Caco-2 (cell line): ENCODE data around the gene TANC2. TPM values are rescaled to one million over a fixed set of nuclear protein-coding genes. Genes with fewer than 3 reads are reported as not detected.

Source experiments
- BruUV-seq: library from RNA; stranded (reverse); fragments of 400-500 nt; replicated peaks from 2 replicates; lab custom pipeline; 2021; lab: Mats Ljungman, UMichigan
- CTCF ChIA-PET: fragments of 300-600 bp; sonication (Branson Sonifier 250); formaldehyde crosslinking; loops from one replicate; lab custom pipeline; 2022; ENCODE audit warnings: antibody characterized with exemption; lab: Charles Lee
- POLR2A ChIA-PET: fragments of 300-600 bp; sonication (Branson Sonifier 250); formaldehyde crosslinking; loops from one replicate; lab custom pipeline; 2022; ENCODE audit warnings: antibody characterized with exemption; lab: Charles Lee
- DNase-seq, 2 experiments: peaks; one replicate each; pipeline versions ENCODE4 v3.0.0 to v3.0.0-alpha.2; 2020 to 2022
- H3K27me3 ChIP-seq: replicated peaks from 2 replicates; pipeline ENCODE4 v1.6.0; 2011; ENCODE audit warnings: low read length; ENCODE audit not compliant: control insufficient read depth, insufficient read depth
- H3K36me3 ChIP-seq: 2 replicates; pipeline ENCODE4 v1.5.1; 2011; ENCODE audit warnings: low read length; ENCODE audit not compliant: control insufficient read depth, insufficient read depth
- H3K4me1 ChIP-seq: fragments of 250-450 bp; sonication (Bioruptor Pico); 2 replicates; pipeline ENCODE4 v1.5.1; 2020; ENCODE audit warnings: mild to moderate bottlenecking
- H3K4me3 ChIP-seq: 2 replicates; pipeline ENCODE4 v1.5.1; 2011; ENCODE audit warnings: low read depth, mild to moderate bottlenecking, control low read depth, low read length
- H3K9me3 ChIP-seq: fragments of 250-450 bp; sonication (Bioruptor Pico); 2 replicates; pipeline ENCODE4 v1.5.1; 2020; ENCODE audit warnings: mild to moderate bottlenecking, moderate library complexity
- H3K27ac Mint-ChIP-seq: one replicate; pipeline ENCODE4 v1.8.0; 2022; ENCODE audit warnings: mixed read lengths; ENCODE audit not compliant: unreplicated experiment
- H3K27me3 Mint-ChIP-seq: one replicate; pipeline ENCODE4 v1.8.0; 2022; ENCODE audit warnings: mixed read lengths; ENCODE audit not compliant: insufficient read depth, unreplicated experiment
- H3K36me3 Mint-ChIP-seq: one replicate; pipeline ENCODE4 v1.8.0; 2022; ENCODE audit warnings: mild to moderate bottlenecking, mixed read lengths; ENCODE audit not compliant: insufficient read depth, unreplicated experiment
- H3K4me1 Mint-ChIP-seq: one replicate; pipeline ENCODE4 v1.8.0; 2022; ENCODE audit warnings: low read depth, mixed read lengths; ENCODE audit not compliant: unreplicated experiment
- H3K4me3 Mint-ChIP-seq: one replicate; pipeline ENCODE4 v1.8.0; 2022; ENCODE audit warnings: mild to moderate bottlenecking, moderate library complexity, mixed read lengths; ENCODE audit not compliant: unreplicated experiment
- H3K9me3 Mint-ChIP-seq: one replicate; pipeline ENCODE4 v1.8.0; 2022; ENCODE audit warnings: mixed read lengths; ENCODE audit not compliant: unreplicated experiment
- CTCF ChIP-seq, 2 experiments: fragments of 200-600 bp in 1 of 2; IDR thresholded peaks; 1 replicate in 1 of 2; 2 replicates in 1 of 2; pipeline versions ENCODE4 v1.5.1 to v1.8.0; 2011 to 2022; ENCODE audit warnings: antibody characterized with exemption in 1 of 2, control low read depth in 1 of 2, inconsistent platforms in 1 of 2, low read depth in 1 of 2, low read length in 1 of 2, mild to moderate bottlenecking in 1 of 2, moderate library complexity in 1 of 2; ENCODE audit not compliant: insufficient read depth in 1 of 2, severe bottlenecking in 1 of 2, unreplicated experiment in 1 of 2
- intact Hi-C: fragments of 100-400 bp; cut with micrococcal nuclease; formaldehyde crosslinking; loops from one replicate; pipeline ENCODE4 v1.10.0; 2022; ENCODE audit not compliant: unreplicated experiment
- total RNA-seq: library from RNA; stranded (reverse); gene quantifications from 2 replicates; pipeline ENCODE4 v1.2.3, GENCODE V29; 2022

TANC2 gene
- total RNA-seq, 1 experiment from 2014 or later = 1.9 TPM

- no peak overlapping the region for H3K4me3 Mint-ChIP-seq
- intact Hi-C loops = no loop called here
- no peaks in the 10 kb centered on the region for H3K4me1 Mint-ChIP-seq
- peaks cover 13% of the 10 kb centered on the region for H3K9me3 Mint-ChIP-seq
- H3K36me3 Mint-ChIP-seq = no peaks in the 10 kb centered on the region
- peaks cover 20% of the 10 kb centered on the region for H3K9me3 ChIP-seq
- H3K27ac Mint-ChIP-seq = no peak overlapping the region
- no peaks in the 10 kb centered on the region for H3K27me3 ChIP-seq
- no peak for TF ChIP-seq CTCF (IDR thresholded peaks at IDR 0.05; ENCODE audit: insufficient read depth in 1 of 2, low read depth in 1 of 2, low read length in 1 of 2, severe bottlenecking in 1 of 2, unreplicated experiment in 1 of 2)
- ChIA-PET POLR2A (no interaction called here), CTCF (interaction anchor here (0.5 kb wide), 1 partner anchor 1494 kb away, joined by 3 read pairs; no protein-coding TSS in a partner anchor)
- no peak overlapping the region for H3K4me3 ChIP-seq
- BruUV-seq = no TSS peak
- DNase-seq = no peak
- peaks cover 7% of the 10 kb centered on the region for H3K27me3 Mint-ChIP-seq
- H3K4me1 ChIP-seq = no peaks in the 10 kb centered on the region
- H3K36me3 ChIP-seq = no peaks in the 10 kb centered on the region
Measured at GRCh38 chr17:62980842-62981241, 14.8 kb downstream of the TANC2 start.

- H3K4me3 Mint-ChIP-seq = no peak overlapping the region
- H3K36me3 ChIP-seq = no peaks in the 10 kb centered on the region
- H3K4me1 Mint-ChIP-seq = no peaks in the 10 kb centered on the region
- intact Hi-C loops = no loop called here
- ChIA-PET POLR2A (no interaction called here), CTCF (no interaction called here)
- no peaks in the 10 kb centered on the region for H3K27me3 ChIP-seq
- no peaks in the 10 kb centered on the region for H3K36me3 Mint-ChIP-seq
- H3K9me3 ChIP-seq = peaks cover 20% of the 10 kb centered on the region
- no peak overlapping the region for H3K27ac Mint-ChIP-seq
- DNase-seq = no peak
- H3K4me1 ChIP-seq = no peaks in the 10 kb centered on the region
- TF ChIP-seq CTCF (IDR thresholded peaks at IDR 0.05; ENCODE audit: insufficient read depth in 1 of 2, low read depth in 1 of 2, low read length in 1 of 2, severe bottlenecking in 1 of 2, unreplicated experiment in 1 of 2) = no peak
- H3K4me3 ChIP-seq = no peak overlapping the region
- H3K9me3 Mint-ChIP-seq = peaks cover 13% of the 10 kb centered on the region
- BruUV-seq = no TSS peak
- peaks cover 7% of the 10 kb centered on the region for H3K27me3 Mint-ChIP-seq
Measured at GRCh38 chr17:62981933-62982332, 15.9 kb downstream of the TANC2 start.

GRCh38 chr17:62984801-62985200 is 18.8 kb downstream of the TANC2 start:
- H3K4me1 Mint-ChIP-seq = no peaks in the 10 kb centered on the region
- no peak overlapping the region for H3K4me3 Mint-ChIP-seq
- no peaks in the 10 kb centered on the region for H3K27me3 ChIP-seq
- H3K4me3 ChIP-seq = no peak overlapping the region
- no peaks in the 10 kb centered on the region for H3K36me3 Mint-ChIP-seq
- intact Hi-C loops = no loop called here
- no peak for DNase-seq
- no peaks in the 10 kb centered on the region for H3K36me3 ChIP-seq
- BruUV-seq = no TSS peak
- H3K27ac Mint-ChIP-seq = no peak overlapping the region
- peaks cover 6% of the 10 kb centered on the region for H3K27me3 Mint-ChIP-seq
- no peaks in the 10 kb centered on the region for H3K4me1 ChIP-seq
- H3K9me3 ChIP-seq = peaks cover 20% of the 10 kb centered on the region
- TF ChIP-seq CTCF (IDR thresholded peaks at IDR 0.05; ENCODE audit: insufficient read depth in 1 of 2, low read depth in 1 of 2, low read length in 1 of 2, severe bottlenecking in 1 of 2, unreplicated experiment in 1 of 2) = no peak
- H3K9me3 Mint-ChIP-seq = peaks cover 13% of the 10 kb centered on the region
- ChIA-PET POLR2A (no interaction called here), CTCF (no interaction called here)
